Transverse colon (tissue), 3 donors: ENCODE measurements around the gene DEPDC7.
A peak's percentile ranks its signal among the peaks of the same experiment; 100 is the strongest.

Source experiments
- EP300 ChIP-seq: sonication (generic); formaldehyde crosslinking; IDR thresholded peaks from one replicate; pipeline ENCODE4 v1.6.1; 2017; ENCODE audit warnings: antibody characterized with exemption, low read depth
- POLR2A ChIP-seq: fragments of 450-650 bp; IDR thresholded peaks from one replicate; pipeline ENCODE4 v1.6.1; 2016; ENCODE audit warnings: antibody characterized with exemption, mild to moderate bottlenecking, moderate library complexity
- TF ChIP-seq, protein P1 (sequence below), 5 experiments: fragments of 200-600 bp in 3 of 5; fragments of 450-650 bp in 2 of 5; sonication (generic) in 3 of 5; IDR thresholded peaks; 1 replicate in 2 of 5; 2 replicates in 3 of 5; pipeline ENCODE4 v1.5.1; 2016 to 2017; ENCODE audit warnings: antibody characterized with exemption in 5 of 5, inconsistent platforms in 3 of 5, mild to moderate bottlenecking in 2 of 5, moderate library complexity in 1 of 5

- no peak for TF ChIP-seq POLR2A
- TF ChIP-seq, protein P1, sequence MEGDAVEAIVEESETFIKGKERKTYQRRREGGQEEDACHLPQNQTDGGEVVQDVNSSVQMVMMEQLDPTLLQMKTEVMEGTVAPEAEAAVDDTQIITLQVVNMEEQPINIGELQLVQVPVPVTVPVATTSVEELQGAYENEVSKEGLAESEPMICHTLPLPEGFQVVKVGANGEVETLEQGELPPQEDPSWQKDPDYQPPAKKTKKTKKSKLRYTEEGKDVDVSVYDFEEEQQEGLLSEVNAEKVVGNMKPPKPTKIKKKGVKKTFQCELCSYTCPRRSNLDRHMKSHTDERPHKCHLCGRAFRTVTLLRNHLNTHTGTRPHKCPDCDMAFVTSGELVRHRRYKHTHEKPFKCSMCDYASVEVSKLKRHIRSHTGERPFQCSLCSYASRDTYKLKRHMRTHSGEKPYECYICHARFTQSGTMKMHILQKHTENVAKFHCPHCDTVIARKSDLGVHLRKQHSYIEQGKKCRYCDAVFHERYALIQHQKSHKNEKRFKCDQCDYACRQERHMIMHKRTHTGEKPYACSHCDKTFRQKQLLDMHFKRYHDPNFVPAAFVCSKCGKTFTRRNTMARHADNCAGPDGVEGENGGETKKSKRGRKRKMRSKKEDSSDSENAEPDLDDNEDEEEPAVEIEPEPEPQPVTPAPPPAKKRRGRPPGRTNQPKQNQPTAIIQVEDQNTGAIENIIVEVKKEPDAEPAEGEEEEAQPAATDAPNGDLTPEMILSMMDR (IDR thresholded peaks at IDR 0.05): peak; percentile 87 to 92 (median 88)
- TF ChIP-seq EP300: no peak
These were observed 49.9 kb downstream of the DEPDC7 start for GRCh38 chr11:33065445-33066178.
